A673 (cell line): ENCODE data around the gene PSMB9. TPM values are rescaled to one million over a fixed set of nuclear protein-coding genes. Genes with fewer than 3 reads are reported as not detected.

ENCODE experiments used
- BruUV-seq: library from RNA; stranded (reverse); fragments of 400-500 nt; replicated peaks from 2 replicates; lab custom pipeline; 2021; lab: Mats Ljungman, UMichigan
- CTCF ChIA-PET: fragments of 300-600 bp; sonication (Branson Sonifier 250); formaldehyde crosslinking; loops from one replicate; lab custom pipeline; 2022; ENCODE audit warnings: antibody characterized with exemption; lab: Charles Lee
- POLR2A ChIA-PET: fragments of 300-600 bp; sonication (Branson Sonifier 250); formaldehyde crosslinking; loops from one replicate; lab custom pipeline; 2022; ENCODE audit warnings: antibody characterized with exemption; ENCODE audit not compliant: low non-redundant PET; lab: Charles Lee
- DNase-seq: peaks from one replicate; pipeline ENCODE4 v3.0.0-alpha.2; 2015; ENCODE audit warnings: low spot score
- H3K27ac ChIP-seq: fragments of 200-600 bp; sonication (generic); 2 replicates; pipeline ENCODE4 v1.5.1; 2016; ENCODE audit warnings: mixed run types, low read depth, mild to moderate bottlenecking, mixed read lengths, antibody characterized with exemption, low read length; ENCODE audit not compliant: poor library complexity, severe bottlenecking
- H3K27me3 ChIP-seq: fragments of 200-600 bp; sonication (generic); replicated peaks from 2 replicates; pipeline ENCODE4 v1.6.1; 2017; ENCODE audit warnings: mixed run types, low read depth, mild to moderate bottlenecking, mixed read lengths, antibody characterized with exemption, low read length; ENCODE audit not compliant: insufficient read depth, poor library complexity
- H3K36me3 ChIP-seq: fragments of 200-600 bp; sonication (generic); 2 replicates; pipeline ENCODE4 v1.6.1; 2016; ENCODE audit warnings: mixed run types, mild to moderate bottlenecking, mixed read lengths, antibody characterized with exemption, low read length; ENCODE audit not compliant: insufficient read depth, poor library complexity, severe bottlenecking
- H3K4me1 ChIP-seq: fragments of 200-600 bp; sonication (generic); 2 replicates; pipeline ENCODE4 v1.6.1; 2017; ENCODE audit warnings: mixed run types, mild to moderate bottlenecking, mixed read lengths, antibody characterized with exemption, low read length; ENCODE audit not compliant: insufficient read depth, poor library complexity, severe bottlenecking
- H3K4me3 ChIP-seq: fragments of 200-600 bp; sonication (generic); 2 replicates; pipeline ENCODE4 v1.5.1; 2016; ENCODE audit warnings: low read depth, mixed run types, mild to moderate bottlenecking, mixed read lengths, low read length; ENCODE audit not compliant: poor library complexity, severe bottlenecking
- H3K9me3 ChIP-seq: fragments of 200-600 bp; sonication (generic); 2 replicates; pipeline ENCODE4 v1.6.1; 2016; ENCODE audit warnings: mixed run types, low read depth, mild to moderate bottlenecking, mixed read lengths, antibody characterized with exemption, low read length; ENCODE audit not compliant: poor library complexity, severe bottlenecking
- CTCF ChIP-seq: fragments of 300-800, 200-600 bp; sonication (generic); conservative IDR thresholded peaks from 2 replicates; pipeline ENCODE4 v1.5.1; 2017; ENCODE audit warnings: low read depth, mild to moderate bottlenecking, antibody characterized with exemption, low read length, moderate library complexity, mixed read lengths
- EZH2 ChIP-seq: fragments of 200-600 bp; sonication (generic); IDR thresholded peaks from 2 replicates; pipeline ENCODE4 v1.6.1; 2017; ENCODE audit warnings: borderline replicate concordance, low read depth, mild to moderate bottlenecking, mixed read lengths, antibody characterized with exemption, low read length; ENCODE audit not compliant: poor library complexity, severe bottlenecking
- intact Hi-C: fragments of 100-400 bp; cut with micrococcal nuclease; formaldehyde crosslinking; loops from one replicate; pipeline ENCODE4 v1.10.0; 2022; ENCODE audit not compliant: unreplicated experiment
- total RNA-seq: library from RNA; stranded (reverse); gene quantifications from 2 replicates; pipeline ENCODE4 v1.2.3, GENCODE V29; 2021

PSMB9 gene
- total RNA-seq, 1 experiment from 2014 or later: 6.8 TPM

GRCh38 chr6:32847795-32848194 lies 6.2 kb upstream of the PSMB9 start:
- Histone ChIP-seq H3K27me3 (peaks cover 15% of the 10 kb centered on the region), H3K36me3 (no peaks in the 10 kb centered on the region), H3K4me3 (no peak overlapping the region), H3K4me1 (no peaks in the 10 kb centered on the region), H3K27ac (no peak overlapping the region), H3K9me3 (no peaks in the 10 kb centered on the region)
- ChIA-PET CTCF (no interaction called here), POLR2A (no interaction called here)
- DNase-seq: no peak
- TF ChIP-seq EZH2 (no peak), CTCF (no peak)
- intact Hi-C loops: no loop called here
- no TSS peak for BruUV-seq

GRCh38 chr6:32849126-32849525 lies 4.9 kb upstream of the PSMB9 start:
- H3K27me3 ChIP-seq: peaks cover 19% of the 10 kb centered on the region
- no peak overlapping the region for H3K27ac ChIP-seq
- no peaks in the 10 kb centered on the region for H3K36me3 ChIP-seq
- no peak overlapping the region for H3K4me3 ChIP-seq
- no peaks in the 10 kb centered on the region for H3K9me3 ChIP-seq
- intact Hi-C loops: no loop called here
- no peaks in the 10 kb centered on the region for H3K4me1 ChIP-seq
- ChIA-PET CTCF (no interaction called here), POLR2A (no interaction called here)
- DNase-seq: no peak
- no peak for TF ChIP-seq CTCF
- TF ChIP-seq EZH2: no peak
- no TSS peak for BruUV-seq

- no peak overlapping the region for H3K27ac ChIP-seq
- ChIA-PET POLR2A (no interaction called here), CTCF (no interaction called here)
- DNase-seq: no peak
- H3K9me3 ChIP-seq: no peaks in the 10 kb centered on the region
- no TSS peak for BruUV-seq
- intact Hi-C loops: no loop called here
- H3K36me3 ChIP-seq: no peaks in the 10 kb centered on the region
- H3K4me1 ChIP-seq: no peaks in the 10 kb centered on the region
- no peak overlapping the region for H3K4me3 ChIP-seq
- H3K27me3 ChIP-seq: peaks cover 24% of the 10 kb centered on the region
- no peak for TF ChIP-seq EZH2
- no peak for TF ChIP-seq CTCF
Observed at GRCh38 chr6:32851025-32851424, 3.0 kb upstream of the PSMB9 start.
